DND-41 (cell line): Measurements from ENCODE around the gene ZNF75A.

Experiments used
- ATAC-seq: fragments of 200-7000 bp; cut with Tn5 transposase; 3 replicates; pipeline ENCODE4 v1.9.1; 2021; ENCODE audit warnings: low read depth; ENCODE audit not compliant: insufficient read depth
- DNase-seq: peaks from one replicate; pipeline ENCODE4 v3.0.0-alpha.2; 2020
- H2AFZ ChIP-seq: 2 replicates; pipeline ENCODE4 v1.6.0; 2012; ENCODE audit warnings: low read depth, low read length
- H3K27ac ChIP-seq: 2 replicates; pipeline ENCODE4 v1.5.1; 2012; ENCODE audit warnings: low read length, inconsistent platforms
- H3K27me3 ChIP-seq: fragments of 200-600 bp; sonication (generic); 2 replicates; pipeline ENCODE4 v1.6.0; 2012; ENCODE audit warnings: low read length, mild to moderate bottlenecking, inconsistent platforms; ENCODE audit not compliant: insufficient read depth, poor library complexity
- H3K36me3 ChIP-seq: 2 replicates; pipeline ENCODE4 v1.5.1; 2012; ENCODE audit warnings: low read length, inconsistent platforms; ENCODE audit not compliant: insufficient read depth
- H3K4me1 ChIP-seq: 2 replicates; pipeline ENCODE4 v1.5.1; 2012; ENCODE audit warnings: mild to moderate bottlenecking, low read length; ENCODE audit not compliant: insufficient read depth
- H3K4me2 ChIP-seq: 2 replicates; pipeline ENCODE4 v1.6.0; 2012; ENCODE audit warnings: mild to moderate bottlenecking, moderate library complexity, low read length, inconsistent platforms; ENCODE audit not compliant: insufficient read depth
- H3K4me3 ChIP-seq, 2 experiments: fragments of 200-600 bp in 1 of 2; shearing (Covaris generic) in 1 of 2; 2 replicates each; pipeline ENCODE4 v1.5.1; 2012 to 2016; ENCODE audit warnings: inconsistent platforms in 2 of 2, low read length in 2 of 2, mild to moderate bottlenecking in 2 of 2, low read depth in 1 of 2, moderate library complexity in 1 of 2
- H3K79me2 ChIP-seq: 2 replicates; pipeline ENCODE4 v1.6.0; 2012; ENCODE audit warnings: low read length, inconsistent platforms; ENCODE audit not compliant: insufficient read depth
- H3K9ac ChIP-seq: 2 replicates; pipeline ENCODE4 v1.6.0; 2012; ENCODE audit warnings: low read depth, mild to moderate bottlenecking, inconsistent platforms, low read length, moderate library complexity
- H3K9me3 ChIP-seq: 2 replicates; pipeline ENCODE4 v1.5.1; 2012; ENCODE audit warnings: low read length, moderate library complexity, mild to moderate bottlenecking, inconsistent platforms; ENCODE audit not compliant: insufficient read depth, severe bottlenecking
- H4K20me1 ChIP-seq: 2 replicates; pipeline ENCODE4 v1.6.0; 2012; ENCODE audit warnings: low read length; ENCODE audit not compliant: insufficient read depth
- CTCF ChIP-seq: IDR thresholded peaks from 2 replicates; pipeline ENCODE4 v1.5.1; 2012; ENCODE audit warnings: borderline replicate concordance, low read length, moderate library complexity, mild to moderate bottlenecking; ENCODE audit not compliant: poor library complexity, severe bottlenecking; ENCODE audit errors: extremely low read depth
- EZH2 ChIP-seq: IDR thresholded peaks from 3 replicates; pipeline ENCODE4 v1.6.1; 2012; ENCODE audit warnings: borderline replicate concordance, low read depth, mild to moderate bottlenecking, moderate library complexity, low read length, inconsistent platforms; ENCODE audit not compliant: severe bottlenecking

The ZNF75A gene

DNA sequence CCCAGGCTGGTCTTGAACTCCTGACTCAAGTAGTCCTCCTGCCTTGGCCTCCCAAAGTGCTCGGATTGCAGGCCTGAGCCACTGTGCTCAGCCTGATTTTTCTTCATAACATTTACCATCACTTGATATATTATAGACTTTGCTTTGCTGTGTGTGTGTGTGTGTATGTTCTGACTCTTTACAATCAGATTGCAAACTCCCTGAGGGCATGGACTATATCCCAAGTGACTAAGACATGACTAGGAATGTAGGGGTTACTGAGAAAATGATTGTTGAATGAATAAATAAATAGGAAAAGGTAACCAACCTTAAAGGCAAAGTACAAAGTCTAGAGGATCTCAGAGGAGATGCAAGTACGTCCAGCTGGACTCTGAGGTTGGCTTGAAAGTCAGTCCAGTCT lies 40.7 kb downstream of the ZNF75A start:
- H3K4me1 ChIP-seq, result no peaks in the 10 kb centered on the region
- ATAC-seq (no peak), DNase-seq (no peak)
- no peak overlapping the region for H3K9ac ChIP-seq
- H4K20me1 ChIP-seq, result no peaks in the 10 kb centered on the region
- no peaks in the 10 kb centered on the region for H3K79me2 ChIP-seq
- no peaks in the 10 kb centered on the region for H3K9me3 ChIP-seq
- H3K36me3 ChIP-seq, result no peaks in the 10 kb centered on the region
- H3K4me2 ChIP-seq, result no peak overlapping the region
- H3K27ac ChIP-seq, result no peak overlapping the region
- no peaks in the 10 kb centered on the region for H3K27me3 ChIP-seq
- TF ChIP-seq EZH2 (no peak), CTCF (no peak)
- H3K4me3 ChIP-seq, result no peak overlapping the region
- no peak overlapping the region for H2AFZ ChIP-seq

DNA sequence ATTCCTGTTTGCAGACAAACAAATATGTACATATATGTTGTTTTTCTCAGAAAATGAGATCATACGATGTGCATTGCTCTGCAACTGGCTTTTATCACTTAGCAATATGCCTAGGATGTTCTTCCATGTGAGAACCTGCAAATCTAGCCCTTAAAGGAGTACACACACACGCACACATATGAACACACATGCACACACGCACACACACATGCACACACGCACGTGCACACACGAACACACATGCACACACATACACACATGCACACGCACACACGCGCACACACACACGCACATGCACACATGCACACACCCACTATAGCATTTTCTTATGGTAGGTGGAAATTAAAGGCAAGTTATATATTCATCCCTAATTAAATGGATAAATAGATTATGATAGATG lies 42.3 kb downstream of the ZNF75A start:
- TF ChIP-seq CTCF (no peak), EZH2 (no peak)
- no peak for ATAC-seq
- Histone ChIP-seq H3K4me1 (no peaks in the 10 kb centered on the region), H2AFZ (no peak overlapping the region), H3K4me3 (no peak overlapping the region), H3K9ac (no peak overlapping the region), H3K9me3 (no peaks in the 10 kb centered on the region), H4K20me1 (no peaks in the 10 kb centered on the region), H3K27me3 (no peaks in the 10 kb centered on the region), H3K79me2 (no peaks in the 10 kb centered on the region), H3K36me3 (no peaks in the 10 kb centered on the region), H3K27ac (no peak overlapping the region), H3K4me2 (no peak overlapping the region)
- no peak for DNase-seq

DNA sequence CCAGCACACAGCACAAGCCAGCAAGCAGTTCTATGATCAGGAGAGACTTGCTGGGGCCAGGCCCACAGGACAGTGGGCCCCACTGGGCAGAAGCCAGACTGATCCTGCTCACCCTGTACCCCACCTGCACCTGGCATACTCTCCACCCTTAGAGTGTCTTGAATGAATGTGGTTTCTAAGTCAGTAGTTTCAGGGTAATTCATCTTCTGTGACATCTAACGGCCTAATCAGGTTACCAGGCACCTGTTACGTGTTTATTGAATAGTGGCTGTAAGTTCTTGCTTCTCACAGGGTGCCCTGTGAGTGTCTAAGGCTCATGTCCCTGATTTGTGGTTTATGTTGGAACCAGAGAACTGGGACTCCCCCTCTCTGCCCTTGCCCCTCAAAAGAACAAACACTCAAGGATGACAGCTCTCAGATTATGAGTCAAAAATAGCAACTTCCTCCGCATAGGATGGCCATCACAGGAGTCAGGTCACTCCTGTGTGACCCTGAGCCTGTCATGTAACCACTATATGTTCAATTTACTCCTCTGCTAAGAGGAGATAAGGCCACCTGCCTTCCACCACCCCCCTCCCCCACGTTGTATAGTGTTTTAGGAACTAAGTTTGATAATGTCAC lies 43.4 kb downstream of the ZNF75A start:
- Histone ChIP-seq H3K36me3 (no peaks in the 10 kb centered on the region), H3K27ac (no peak overlapping the region), H3K9ac (no peak overlapping the region), H4K20me1 (no peaks in the 10 kb centered on the region), H3K4me1 (no peaks in the 10 kb centered on the region), H3K4me2 (no peak overlapping the region), H3K79me2 (no peaks in the 10 kb centered on the region), H3K4me3 (no peak overlapping the region), H3K27me3 (no peaks in the 10 kb centered on the region), H3K9me3 (no peaks in the 10 kb centered on the region), H2AFZ (no peak overlapping the region)
- TF ChIP-seq CTCF, result no peak
- no peak for TF ChIP-seq EZH2
- ATAC-seq (no peak), DNase-seq (no peak)
